ENCODE data around the gene NR2F2. TPM values are rescaled to one million over a fixed set of nuclear protein-coding genes. Genes with fewer than 3 reads are reported as not detected.
A peak's percentile ranks its signal among the peaks of the same experiment; 100 is the strongest.

The NR2F2 gene
- total and polyA plus RNA-seq, 4 donors = 15.0 to 73.5 (median 35.4) TPM

- Histone ChIP-seq H3K27me3 (ENCODE audit: control insufficient read depth in 3 of 3, insufficient read depth in 3 of 3, low read length in 2 of 3) (no peaks in the 10 kb centered on the region), H3K4me3 (peak overlapping the region; percentile 17), H3K36me3 (ENCODE audit: control insufficient read depth in 4 of 4, insufficient read depth in 4 of 4, low read length in 4 of 4) (peaks cover 0 to 34% (median 9%) of the 10 kb centered on the region in 4 donors), H3K4me1 (ENCODE audit: control insufficient read depth in 5 of 5, insufficient read depth in 5 of 5, low read length in 5 of 5) (peaks cover 0 to 16% (median 5%) of the 10 kb centered on the region in 5 donors), H3K9me3 (ENCODE audit: control insufficient read depth in 4 of 4, insufficient read depth in 3 of 4, low read length in 3 of 4) (peaks cover 0 to 5% (median 0%) of the 10 kb centered on the region in 4 donors), H3K27ac (ENCODE audit: low read depth in 1 of 2, low read length in 1 of 2) (peak overlapping the region; percentile 55 to 57), H3K9ac (ENCODE audit: insufficient read depth in 1 of 2, low read length in 2 of 2) (peak overlapping the region; percentile 59 to 97)
- ATAC-seq (ENCODE audit: insufficient read depth, low FRiP score) (peak; percentile 5), DNase-seq (peak in 1 of 3 donors; percentile 88)
- 1 to 2% methylated on average over 23 to 37 of the region's 37 CpGs for WGBS, 2 donors
- no peak for TF ChIP-seq CTCF (IDR thresholded peaks at IDR 0.05; ENCODE audit: control extremely low read depth, extremely low read depth)
Observed at GRCh38 chr15:96330064-96330449, 443 bp upstream of the NR2F2 start.

- peak overlapping the region; percentile 89 to 90 for H3K9ac ChIP-seq (ENCODE audit: insufficient read depth in 1 of 2, low read length in 2 of 2)
- peak overlapping the region; percentile 70 for H3K4me3 ChIP-seq
- DNase-seq (peak; percentile 41 to 59 (median 58)), ATAC-seq (ENCODE audit: insufficient read depth, low FRiP score) (no peak)
- no peaks in the 10 kb centered on the region for H3K27me3 ChIP-seq (ENCODE audit: control insufficient read depth in 3 of 3, insufficient read depth in 3 of 3, low read length in 2 of 3)
- peaks cover 0 to 5% (median 0%) of the 10 kb centered on the region in 4 donors for H3K9me3 ChIP-seq (ENCODE audit: control insufficient read depth in 4 of 4, insufficient read depth in 3 of 4, low read length in 3 of 4)
- TF ChIP-seq CTCF (IDR thresholded peaks at IDR 0.05; ENCODE audit: control extremely low read depth, extremely low read depth) = no peak
- peak overlapping the region; percentile 34 to 94 for H3K27ac ChIP-seq (ENCODE audit: low read depth in 1 of 2, low read length in 1 of 2)
- H3K36me3 ChIP-seq (ENCODE audit: control insufficient read depth in 4 of 4, insufficient read depth in 4 of 4, low read length in 4 of 4) = peaks cover 0 to 47% (median 15%) of the 10 kb centered on the region in 4 donors
- 1 to 3% methylated on average over 51 to 77 of the region's 77 CpGs for WGBS, 2 donors
- peaks cover 0 to 28% (median 7%) of the 10 kb centered on the region in 5 donors for H3K4me1 ChIP-seq (ENCODE audit: control insufficient read depth in 5 of 5, insufficient read depth in 5 of 5, low read length in 5 of 5)
Observed at GRCh38 chr15:96331144-96331944, 844 bp downstream of the NR2F2 start.

GRCh38 chr15:96331945-96332636 is 1.6 kb downstream of the NR2F2 start:
- H3K27ac ChIP-seq (ENCODE audit: low read depth in 1 of 2, low read length in 1 of 2) = peak overlapping the region; percentile 34 to 96
- peaks cover 0 to 30% (median 7%) of the 10 kb centered on the region in 5 donors for H3K4me1 ChIP-seq (ENCODE audit: control insufficient read depth in 5 of 5, insufficient read depth in 5 of 5, low read length in 5 of 5)
- H3K9ac ChIP-seq (ENCODE audit: insufficient read depth in 1 of 2, low read length in 2 of 2) = peak overlapping the region; percentile 90 to 100
- peaks cover 0 to 55% (median 19%) of the 10 kb centered on the region in 4 donors for H3K36me3 ChIP-seq (ENCODE audit: control insufficient read depth in 4 of 4, insufficient read depth in 4 of 4, low read length in 4 of 4)
- peaks cover 0 to 5% (median 0%) of the 10 kb centered on the region in 4 donors for H3K9me3 ChIP-seq (ENCODE audit: control insufficient read depth in 4 of 4, insufficient read depth in 3 of 4, low read length in 3 of 4)
- H3K27me3 ChIP-seq (ENCODE audit: control insufficient read depth in 3 of 3, insufficient read depth in 3 of 3, low read length in 2 of 3) = no peaks in the 10 kb centered on the region
- ATAC-seq (ENCODE audit: insufficient read depth, low FRiP score) = no peak
- DNase-seq = peak in 2 of 3 donors; percentile 42 to 50
- H3K4me3 ChIP-seq = peak overlapping the region; percentile 70
- no peak for TF ChIP-seq CTCF (IDR thresholded peaks at IDR 0.05; ENCODE audit: control extremely low read depth, extremely low read depth)
- WGBS, 2 donors = 3 to 5% methylated on average over 66 to 70 of the region's 70 CpGs
